ENCODE results near the gene NRP1. TPM values are rescaled to one million over a fixed set of nuclear protein-coding genes. Genes with fewer than 3 reads are reported as not detected.

Gene NRP1
- total and polyA plus RNA-seq, 2 of the 8 experiments (the other 6 are each of a cell fraction or from before 2014, with no cell fraction given) = 1.2 to 2.1 TPM

DNA sequence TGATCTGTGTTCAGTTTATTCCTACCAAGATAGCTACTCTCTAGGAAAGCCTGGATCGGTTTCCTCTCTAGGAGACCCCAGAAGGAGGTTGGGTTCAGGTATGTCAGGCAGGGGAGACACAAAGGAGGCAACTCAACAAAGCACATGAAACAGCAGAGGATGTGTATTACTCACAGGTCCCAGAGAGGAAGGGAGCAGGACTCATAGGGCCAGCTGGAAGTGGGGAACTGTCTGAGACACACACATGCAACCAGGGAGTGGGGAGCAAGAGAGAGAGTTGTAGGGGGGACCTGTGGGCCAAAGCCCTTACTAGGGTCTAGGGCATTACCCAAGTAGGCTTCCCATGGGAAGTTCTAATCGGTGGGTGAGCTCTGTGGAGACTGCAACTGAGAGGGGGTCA, 10.2 kb upstream of the NRP1 start:
- WGBS, 2 experiments (ENCODE audit: extremely low coverage in 1 of 2, insufficient coverage in 1 of 2, insufficient read length in 1 of 2, insufficient replicate concordance in 2 of 2, low coverage in 1 of 2, low lambda C conversion rate in 2 of 2, missing lambda C conversion rate in 1 of 2) = 91% methylated on average over 2 of the region's 2 CpGs; no CpG with 5 or more reads in 1 of the 2 experiments
- Histone ChIP-seq H3K9ac (replicated peaks in 1 of 4; ENCODE audit: extremely low read depth in 1 of 4, low read depth in 3 of 4, low read length in 3 of 4) (no peak overlapping the region), H4K8ac (ENCODE audit: extremely low read depth, insufficient read depth, low read length) (no peak overlapping the region), H3K79me2 (ENCODE audit: control insufficient read depth in 1 of 2, insufficient read depth in 2 of 2, low read length in 2 of 2) (no peaks in the 10 kb centered on the region), H3K4ac (replicated peaks; ENCODE audit: insufficient read length, low read depth, low read length) (no peak overlapping the region), H4K20me1 (replicated peaks in 1 of 2; ENCODE audit: control insufficient read depth in 1 of 2, insufficient read depth in 2 of 2, low read length in 2 of 2) (no peaks in the 10 kb centered on the region), H3K79me1 (ENCODE audit: low read depth, low read length) (no peaks in the 10 kb centered on the region), H3K4me3 (ENCODE audit: extremely low read depth in 1 of 4, insufficient read depth in 2 of 4, low read depth in 3 of 4, low read length in 4 of 4) (no peak overlapping the region), H2BK120ac (replicated peaks; ENCODE audit: low read depth, low read length) (no peak overlapping the region), H2AFZ (ENCODE audit: low read length) (no peak overlapping the region), H2BK12ac (ENCODE audit: low read depth, low read length) (no peak overlapping the region), H3K23me2 (ENCODE audit: low read depth, low read length) (no peaks in the 10 kb centered on the region), H2BK5ac (ENCODE audit: low read depth, low read length) (no peak overlapping the region), H4K91ac (replicated peaks; ENCODE audit: insufficient read length, low read length) (no peak overlapping the region), H2BK15ac (ENCODE audit: low read length) (no peak overlapping the region), H3K27me3 (replicated peaks in 1 of 4; ENCODE audit: control insufficient read depth in 3 of 4, extremely low read depth in 1 of 4, insufficient read depth in 3 of 4, low read length in 3 of 4) (no peaks in the 10 kb centered on the region), H3K36me3 (ENCODE audit: control insufficient read depth in 2 of 4, insufficient read depth in 4 of 4, low read length in 3 of 4) (no peaks in the 10 kb centered on the region), H2AK5ac (ENCODE audit: low read depth, low read length) (0 out of 2 replicates have a peak overlapping the region, but pooled peaks have one; percentile 41), H3K9me3 (ENCODE audit: insufficient read depth in 2 of 2, low read depth in 1 of 2, low read length in 1 of 2) (no peaks in the 10 kb centered on the region), H3K23ac (ENCODE audit: insufficient read length) (no peak overlapping the region), H2BK20ac (ENCODE audit: low read length) (no peak overlapping the region), H3K14ac (ENCODE audit: insufficient read length) (no peak overlapping the region), H3K4me1 (replicated peaks in 1 of 4; ENCODE audit: control insufficient read depth in 3 of 4, insufficient read depth in 4 of 4, low read length in 3 of 4) (no peaks in the 10 kb centered on the region; a peak in 2 of 7 replicates), H4K5ac (ENCODE audit: insufficient read length, low read depth, low read length) (no peak overlapping the region), H3K4me2 (ENCODE audit: insufficient read depth in 1 of 2, low read depth in 2 of 2, low read length in 2 of 2) (no peak overlapping the region), H3K18ac (ENCODE audit: extremely low read depth, low read length) (no peak overlapping the region), H3K27ac (ENCODE audit: low read depth, low read length) (no peak overlapping the region), H3K56ac (replicated peaks; ENCODE audit: insufficient read length, low read depth, low read length) (no peak overlapping the region)
- no peak for FAIRE-seq
- TF ChIP-seq RAD21 (IDR thresholded peaks at IDR 0.05 in 1 of 2, conservative IDR thresholded peaks at IDR 0.05 in 1 of 2; ENCODE audit: low read depth in 2 of 2, low read length in 2 of 2) (no peak), SRF (IDR thresholded peaks at IDR 0.05; ENCODE audit: low read depth, low read length) (no peak), POLR2A (IDR thresholded peaks at IDR 0.05; ENCODE audit: control extremely low read depth in 1 of 2, low read depth in 2 of 2, low read length in 2 of 2) (no peak), CBX5 (IDR thresholded peaks at IDR 0.05; ENCODE audit: low read depth, low read length) (no peak), TEAD4 (IDR thresholded peaks at IDR 0.05; ENCODE audit: low read depth, low read length) (no peak)
- TF ChIP-seq, protein P1, sequence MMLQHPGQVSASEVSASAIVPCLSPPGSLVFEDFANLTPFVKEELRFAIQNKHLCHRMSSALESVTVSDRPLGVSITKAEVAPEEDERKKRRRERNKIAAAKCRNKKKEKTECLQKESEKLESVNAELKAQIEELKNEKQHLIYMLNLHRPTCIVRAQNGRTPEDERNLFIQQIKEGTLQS (IDR thresholded peaks at IDR 0.05; ENCODE audit: insufficient read depth, low read depth, low read length) = no peak
- no peak for DNase-seq (ENCODE audit: low read depth in 1 of 2, low spot score in 2 of 2)
- ChIA-PET CTCF (ENCODE audit: partially characterized antibody) (interaction anchor here (2.0 kb wide), 1 partner anchor 9 kb away, joined by 5 read pairs; no protein-coding TSS in a partner anchor), POLR2A (ENCODE audit: partially characterized antibody) (no interaction called here)
